SK-N-SH (cell line): ENCODE results near the gene AK2.

Source experiments
- MAX ChIP-seq: IDR thresholded peaks from 2 replicates; pipeline ENCODE4 v1.4.0; 2012; ENCODE audit warnings: low read depth
- RXRA ChIP-seq: IDR thresholded peaks from 2 replicates; pipeline ENCODE4 v1.4.0; 2012; ENCODE audit warnings: low read depth, mild to moderate bottlenecking, borderline replicate concordance

DNA sequence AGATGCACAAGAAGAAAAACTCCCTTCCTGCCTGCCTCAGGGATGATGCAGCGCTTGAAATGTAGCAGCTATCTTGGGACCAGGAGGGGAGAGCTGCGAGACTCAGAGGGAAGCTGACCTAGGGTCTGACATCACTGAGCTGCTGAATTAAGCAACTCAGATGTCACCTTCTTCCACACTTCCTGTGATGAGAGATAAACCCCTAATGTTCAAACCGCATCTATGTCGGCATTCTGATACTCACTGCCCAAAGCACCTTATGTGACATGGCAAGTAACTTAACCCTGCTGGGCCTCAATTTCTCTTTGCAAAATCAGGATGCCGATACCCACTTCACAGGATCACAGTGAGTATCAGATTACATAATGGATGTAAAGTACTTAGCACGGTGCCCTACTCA is 9.1 kb upstream of the AK2 start:
- no peak for TF ChIP-seq MAX
- no peak for TF ChIP-seq RXRA
